PFSK-1 (cell line): ENCODE results near the gene KDM2A.

Source experiments
- FOXP2 ChIP-seq: optimal IDR thresholded peaks from 2 replicates; pipeline ENCODE3; 2011; ENCODE audit warnings: borderline replicate concordance, control low read depth, inconsistent platforms; ENCODE audit not compliant: insufficient read depth; ENCODE audit errors: extremely low read length, extremely low read depth
- POLR2AphosphoS5 ChIP-seq: IDR thresholded peaks from 2 replicates; pipeline ENCODE4 v1.6.1; 2012; ENCODE audit warnings: low read depth, mild to moderate bottlenecking, control low read depth, low read length, moderate library complexity
- REST ChIP-seq, 2 experiments: IDR thresholded peaks; 2 replicates each; pipeline versions ENCODE4 v1.6.1 to v1.8.0; 2011 to 2012; ENCODE audit warnings: low read depth in 2 of 2, low read length in 2 of 2, control low read depth in 1 of 2, inconsistent platforms in 1 of 2, mild to moderate bottlenecking in 1 of 2, moderate library complexity in 1 of 2; ENCODE audit not compliant: insufficient read depth in 1 of 2
- SIN3A ChIP-seq: IDR thresholded peaks from 2 replicates; pipeline ENCODE4 v1.6.1; 2012; ENCODE audit warnings: mild to moderate bottlenecking, low read length, moderate library complexity, borderline replicate concordance; ENCODE audit not compliant: insufficient read depth
- TAF1 ChIP-seq: IDR thresholded peaks from 2 replicates; pipeline ENCODE4 v1.6.1; 2012; ENCODE audit warnings: low read length, control low read depth, borderline replicate concordance; ENCODE audit not compliant: insufficient read depth

The KDM2A gene

GRCh38 chr11:67250059-67251043, 131.3 kb downstream of the KDM2A start:
- TF ChIP-seq TAF1 (no peak), REST (IDR thresholded peaks at IDR 0.05; ENCODE audit: insufficient read depth in 1 of 2, low read depth in 2 of 2, low read length in 2 of 2) (no peak), FOXP2 (no peak), POLR2AphosphoS5 (no peak), SIN3A (no peak)

GRCh38 chr11:67251841-67252240, 132.8 kb downstream of the KDM2A start:
- TF ChIP-seq FOXP2 (no peak), POLR2AphosphoS5 (no peak), TAF1 (no peak), SIN3A (no peak)

GRCh38 chr11:67252831-67253239, 133.8 kb downstream of the KDM2A start:
- TF ChIP-seq TAF1 (no peak), FOXP2 (no peak)

GRCh38 chr11:67253872-67254624, 135.0 kb downstream of the KDM2A start:
- TF ChIP-seq REST (IDR thresholded peaks at IDR 0.05; ENCODE audit: insufficient read depth in 1 of 2, low read depth in 2 of 2, low read length in 2 of 2) (no peak), FOXP2 (no peak), TAF1 (no peak), SIN3A (no peak), POLR2AphosphoS5 (no peak)

GRCh38 chr11:67254798-67255197, 135.7 kb downstream of the KDM2A start:
- TF ChIP-seq FOXP2 (no peak), REST (IDR thresholded peaks at IDR 0.05; ENCODE audit: insufficient read depth in 1 of 2, low read depth in 2 of 2, low read length in 2 of 2) (no peak), POLR2AphosphoS5 (no peak), SIN3A (no peak), TAF1 (no peak)

- TF ChIP-seq TAF1 = no peak
- no peak for TF ChIP-seq SIN3A
- no peak for TF ChIP-seq REST (IDR thresholded peaks at IDR 0.05; ENCODE audit: insufficient read depth in 1 of 2, low read depth in 2 of 2, low read length in 2 of 2)
- TF ChIP-seq FOXP2 = no peak
- TF ChIP-seq POLR2AphosphoS5 = no peak
These were observed 136.3 kb downstream of the KDM2A start for GRCh38 chr11:67255353-67255752.
